Adrenal gland (tissue), 5 donors: ENCODE measurements around the gene KCNK5.

ENCODE experiments used
- POLR2A ChIP-seq, 2 donors: fragments of 450-650 bp; IDR thresholded peaks; one replicate each; pipeline ENCODE4 v1.6.1; 2017; ENCODE audit warnings: antibody characterized with exemption in 2 of 2, mild to moderate bottlenecking in 2 of 2, moderate library complexity in 1 of 2
- TF ChIP-seq, protein P1 (sequence below), 6 experiments: fragments of 450-650 bp in 4 of 6; fragments of 200-600 bp in 2 of 6; sonication (generic) in 1 of 6; IDR thresholded peaks; 1 replicate in 5 of 6; 2 replicates in 1 of 6; pipeline versions ENCODE4 v1.5.1 to v1.8.0; 2016 to 2021; ENCODE audit warnings: antibody characterized with exemption in 6 of 6, mild to moderate bottlenecking in 2 of 6, moderate library complexity in 1 of 6
- donor health status: DM: no; HTN: no; CAD: no.

GRCh38 chr6:39189131-39189530 lies 40.1 kb downstream of the KCNK5 start:
- TF ChIP-seq, protein P1, sequence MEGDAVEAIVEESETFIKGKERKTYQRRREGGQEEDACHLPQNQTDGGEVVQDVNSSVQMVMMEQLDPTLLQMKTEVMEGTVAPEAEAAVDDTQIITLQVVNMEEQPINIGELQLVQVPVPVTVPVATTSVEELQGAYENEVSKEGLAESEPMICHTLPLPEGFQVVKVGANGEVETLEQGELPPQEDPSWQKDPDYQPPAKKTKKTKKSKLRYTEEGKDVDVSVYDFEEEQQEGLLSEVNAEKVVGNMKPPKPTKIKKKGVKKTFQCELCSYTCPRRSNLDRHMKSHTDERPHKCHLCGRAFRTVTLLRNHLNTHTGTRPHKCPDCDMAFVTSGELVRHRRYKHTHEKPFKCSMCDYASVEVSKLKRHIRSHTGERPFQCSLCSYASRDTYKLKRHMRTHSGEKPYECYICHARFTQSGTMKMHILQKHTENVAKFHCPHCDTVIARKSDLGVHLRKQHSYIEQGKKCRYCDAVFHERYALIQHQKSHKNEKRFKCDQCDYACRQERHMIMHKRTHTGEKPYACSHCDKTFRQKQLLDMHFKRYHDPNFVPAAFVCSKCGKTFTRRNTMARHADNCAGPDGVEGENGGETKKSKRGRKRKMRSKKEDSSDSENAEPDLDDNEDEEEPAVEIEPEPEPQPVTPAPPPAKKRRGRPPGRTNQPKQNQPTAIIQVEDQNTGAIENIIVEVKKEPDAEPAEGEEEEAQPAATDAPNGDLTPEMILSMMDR (IDR thresholded peaks at IDR 0.05) = no peak
- no peak for TF ChIP-seq POLR2A (IDR thresholded peaks at IDR 0.05)
